Activated CD4-positive, alpha-beta T cell treated with anti-CD3 and anti-CD28 coated beads for 24 hours (primary cell): ENCODE data around the gene P4HA2.

Experiments
- DNase-seq, 2 donors: peaks; one replicate each; pipeline ENCODE4 v3.0.0-alpha.2; 2020; ENCODE audit warnings: low read depth in 2 of 2

Gene P4HA2

GRCh38 chr5:132223861-132224260, 3.8 kb downstream of the P4HA2 start:
- DNase-seq: no peak

- DNase-seq: no peak
Measured at GRCh38 chr5:132222649-132223038, 5.0 kb downstream of the P4HA2 start.

GRCh38 chr5:132221781-132222648, 5.6 kb downstream of the P4HA2 start:
- DNase-seq: no peak

- no peak for DNase-seq
Measured at GRCh38 chr5:132220491-132220890, 7.2 kb downstream of the P4HA2 start.

- DNase-seq: no peak
Measured at GRCh38 chr5:132219981-132220380, 7.7 kb downstream of the P4HA2 start.

- DNase-seq: no peak
Measured at GRCh38 chr5:132219289-132219970, 8.2 kb downstream of the P4HA2 start.

GRCh38 chr5:132218321-132218720, 9.3 kb downstream of the P4HA2 start:
- no peak for DNase-seq

- no peak for DNase-seq
Measured at GRCh38 chr5:132215329-132215728, 12.3 kb downstream of the P4HA2 start.

GRCh38 chr5:132214491-132214890, 13.2 kb downstream of the P4HA2 start:
- DNase-seq: no peak

- DNase-seq: no peak
Measured at GRCh38 chr5:132213666-132214065, 14.0 kb downstream of the P4HA2 start.

- DNase-seq: no peak
Measured at GRCh38 chr5:132211787-132212186, 15.9 kb downstream of the P4HA2 start.

- no peak for DNase-seq
Measured at GRCh38 chr5:132210944-132211343, 16.7 kb downstream of the P4HA2 start.

GRCh38 chr5:132209901-132210545, 17.6 kb downstream of the P4HA2 start:
- no peak for DNase-seq

GRCh38 chr5:132209131-132209530, 18.5 kb downstream of the P4HA2 start:
- no peak for DNase-seq

- DNase-seq: no peak
Measured at GRCh38 chr5:132207778-132208177, 19.9 kb downstream of the P4HA2 start.

GRCh38 chr5:132206782-132207181, 20.9 kb downstream of the P4HA2 start:
- DNase-seq: no peak

- no peak for DNase-seq
Measured at GRCh38 chr5:132205385-132206125, 22.1 kb downstream of the P4HA2 start.

- DNase-seq: no peak
Measured at GRCh38 chr5:132204371-132205135, 23.1 kb downstream of the P4HA2 start.

- no peak for DNase-seq
Measured at GRCh38 chr5:132203916-132204315, 23.7 kb downstream of the P4HA2 start.

GRCh38 chr5:132203464-132203818, 24.2 kb downstream of the P4HA2 start:
- no peak for DNase-seq

GRCh38 chr5:132202711-132203463, 24.8 kb downstream of the P4HA2 start:
- no peak for DNase-seq
